HL-60 (cell line): Measurements from ENCODE around the gene HTD2.
"Not testable (repeated sequence)": the region's sequence is repeated elsewhere in the genome, so short reads cannot be mapped to it uniquely, and the experiment has no call there.

ENCODE experiments used
- DNase-seq, 2 experiments: peaks; one replicate each; pipeline ENCODE4 v3.0.0-alpha.2; 2010 to 2020; ENCODE audit warnings: low read depth in 1 of 2, low spot score in 1 of 2
- H3K27ac ChIP-seq: fragments of 250-450 bp; sonication (Bioruptor Pico); replicated peaks from 2 replicates; pipeline ENCODE4 v1.5.1; 2020; ENCODE audit warnings: mild to moderate bottlenecking, moderate library complexity
- H3K27me3 ChIP-seq: fragments of 250-450 bp; sonication (Bioruptor Pico); 2 replicates; pipeline ENCODE4 v1.5.1; 2021; ENCODE audit warnings: mild to moderate bottlenecking, moderate library complexity; ENCODE audit not compliant: insufficient read depth, poor library complexity, severe bottlenecking
- H3K4me3 ChIP-seq: replicated peaks from 2 replicates; pipeline ENCODE4 v1.5.1; 2011; ENCODE audit warnings: mild to moderate bottlenecking, control low read depth, low read length; ENCODE audit not compliant: insufficient read depth
- CTCF ChIP-seq: IDR thresholded peaks from one replicate; pipeline ENCODE4 v1.5.1; 2011; ENCODE audit warnings: low read length, control low read depth, inconsistent platforms; ENCODE audit not compliant: insufficient read depth
- GABPA ChIP-seq: IDR thresholded peaks from 2 replicates; pipeline ENCODE4 v1.6.1; 2012; ENCODE audit warnings: low read depth
- POLR2AphosphoS5 ChIP-seq: IDR thresholded peaks from 2 replicates; pipeline ENCODE4 v1.6.1; 2012; ENCODE audit warnings: low read depth
- SPI1 ChIP-seq: IDR thresholded peaks from 2 replicates; pipeline ENCODE4 v1.6.1; 2012; ENCODE audit warnings: low read depth, mild to moderate bottlenecking, borderline replicate concordance
- TF ChIP-seq, protein P1 (sequence below): IDR thresholded peaks from 2 replicates; pipeline ENCODE4 v1.6.1; 2012; ENCODE audit warnings: low read depth; ENCODE audit not compliant: insufficient replicate concordance

Gene HTD2

DNA sequence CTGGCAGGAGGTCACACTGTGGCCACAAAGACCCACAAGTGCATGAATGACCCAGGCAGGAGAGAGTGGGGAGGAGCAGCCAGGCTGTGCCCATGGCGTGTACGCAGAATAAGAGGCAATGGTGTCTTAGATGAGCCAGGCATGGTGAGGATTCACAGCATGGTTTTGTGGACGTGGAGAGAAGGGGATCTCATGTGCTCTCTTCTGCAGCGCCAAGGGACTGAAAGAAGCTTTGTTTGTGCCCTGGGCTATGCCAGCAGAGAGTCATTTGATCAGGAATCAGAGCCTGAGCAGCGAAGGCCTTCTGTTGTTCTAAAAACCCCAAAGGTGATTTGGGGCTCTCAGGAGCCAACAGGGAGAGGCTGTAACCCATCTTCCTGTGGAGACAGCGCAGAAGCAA lies 19.0 kb upstream of the HTD2 start:
- no peak for DNase-seq
- TF ChIP-seq POLR2AphosphoS5 (no peak), SPI1 (no peak), GABPA (no peak), CTCF (no peak)
- TF ChIP-seq, protein P1, sequence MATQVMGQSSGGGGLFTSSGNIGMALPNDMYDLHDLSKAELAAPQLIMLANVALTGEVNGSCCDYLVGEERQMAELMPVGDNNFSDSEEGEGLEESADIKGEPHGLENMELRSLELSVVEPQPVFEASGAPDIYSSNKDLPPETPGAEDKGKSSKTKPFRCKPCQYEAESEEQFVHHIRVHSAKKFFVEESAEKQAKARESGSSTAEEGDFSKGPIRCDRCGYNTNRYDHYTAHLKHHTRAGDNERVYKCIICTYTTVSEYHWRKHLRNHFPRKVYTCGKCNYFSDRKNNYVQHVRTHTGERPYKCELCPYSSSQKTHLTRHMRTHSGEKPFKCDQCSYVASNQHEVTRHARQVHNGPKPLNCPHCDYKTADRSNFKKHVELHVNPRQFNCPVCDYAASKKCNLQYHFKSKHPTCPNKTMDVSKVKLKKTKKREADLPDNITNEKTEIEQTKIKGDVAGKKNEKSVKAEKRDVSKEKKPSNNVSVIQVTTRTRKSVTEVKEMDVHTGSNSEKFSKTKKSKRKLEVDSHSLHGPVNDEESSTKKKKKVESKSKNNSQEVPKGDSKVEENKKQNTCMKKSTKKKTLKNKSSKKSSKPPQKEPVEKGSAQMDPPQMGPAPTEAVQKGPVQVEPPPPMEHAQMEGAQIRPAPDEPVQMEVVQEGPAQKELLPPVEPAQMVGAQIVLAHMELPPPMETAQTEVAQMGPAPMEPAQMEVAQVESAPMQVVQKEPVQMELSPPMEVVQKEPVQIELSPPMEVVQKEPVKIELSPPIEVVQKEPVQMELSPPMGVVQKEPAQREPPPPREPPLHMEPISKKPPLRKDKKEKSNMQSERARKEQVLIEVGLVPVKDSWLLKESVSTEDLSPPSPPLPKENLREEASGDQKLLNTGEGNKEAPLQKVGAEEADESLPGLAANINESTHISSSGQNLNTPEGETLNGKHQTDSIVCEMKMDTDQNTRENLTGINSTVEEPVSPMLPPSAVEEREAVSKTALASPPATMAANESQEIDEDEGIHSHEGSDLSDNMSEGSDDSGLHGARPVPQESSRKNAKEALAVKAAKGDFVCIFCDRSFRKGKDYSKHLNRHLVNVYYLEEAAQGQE = no peak

GRCh38 chr3:58288011-58288728 lies 18.1 kb upstream of the HTD2 start:
- no peaks in the 10 kb centered on the region for H3K27me3 ChIP-seq

More for the DNA sequence above, 19.0 kb upstream of the HTD2 start:
- H3K4me3 ChIP-seq = no peak overlapping the region
- H3K27ac ChIP-seq = no peak overlapping the region
- no peaks in the 10 kb centered on the region for H3K27me3 ChIP-seq

GRCh38 chr3:58288964-58289613 lies 17.2 kb upstream of the HTD2 start:
- not testable (repeated sequence) for H3K27ac ChIP-seq, H3K4me3 ChIP-seq, DNase-seq, H3K27me3 ChIP-seq

More at GRCh38 chr3:58288011-58288728, 18.1 kb upstream of the HTD2 start:
- no peak for TF ChIP-seq CTCF
- no peak for TF ChIP-seq POLR2AphosphoS5
- no peak for TF ChIP-seq GABPA
- TF ChIP-seq, protein P1 = no peak
- TF ChIP-seq SPI1 = no peak
- DNase-seq = no peak
- Histone ChIP-seq H3K4me3 (no peak overlapping the region), H3K27ac (no peak overlapping the region)

DNA sequence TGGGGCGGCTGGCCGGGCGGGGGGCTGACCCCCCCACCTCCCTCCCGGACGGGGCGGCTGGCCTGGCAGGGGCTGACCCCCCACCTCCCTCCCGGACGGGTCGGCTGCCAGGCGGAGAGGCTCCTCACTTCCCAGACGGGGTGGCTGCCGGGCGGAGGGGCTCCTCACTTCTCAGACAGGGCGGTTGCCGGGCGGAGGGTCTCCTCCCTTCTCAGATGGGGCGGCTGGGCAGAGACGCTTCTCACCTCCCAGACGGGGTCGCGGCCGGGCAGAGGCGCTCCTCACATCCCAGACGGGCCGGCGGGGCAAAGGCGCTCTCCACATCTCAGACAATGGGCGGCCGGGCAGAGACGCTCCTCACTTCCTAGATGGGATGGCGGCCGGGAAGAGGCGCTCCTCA lies 15.9 kb upstream of the HTD2 start:
- H3K4me3 ChIP-seq, DNase-seq, H3K27ac ChIP-seq, H3K27me3 ChIP-seq: not testable (repeated sequence)
